IPS-NIHi11 (cell line): Measurements from ENCODE around the gene TXN.
"Not testable (repeated sequence)": the region's sequence is repeated elsewhere in the genome, so short reads cannot be mapped to it uniquely, and the experiment has no call there.

Experiments
- DNase-seq: peaks from one replicate; pipeline ENCODE4 v3.0.0; 2012; ENCODE audit warnings: mixed read lengths, low spot score

TXN gene

GRCh38 chr9:110257097-110257841, 962 bp upstream of the TXN start:
- DNase-seq = no peak

DNA sequence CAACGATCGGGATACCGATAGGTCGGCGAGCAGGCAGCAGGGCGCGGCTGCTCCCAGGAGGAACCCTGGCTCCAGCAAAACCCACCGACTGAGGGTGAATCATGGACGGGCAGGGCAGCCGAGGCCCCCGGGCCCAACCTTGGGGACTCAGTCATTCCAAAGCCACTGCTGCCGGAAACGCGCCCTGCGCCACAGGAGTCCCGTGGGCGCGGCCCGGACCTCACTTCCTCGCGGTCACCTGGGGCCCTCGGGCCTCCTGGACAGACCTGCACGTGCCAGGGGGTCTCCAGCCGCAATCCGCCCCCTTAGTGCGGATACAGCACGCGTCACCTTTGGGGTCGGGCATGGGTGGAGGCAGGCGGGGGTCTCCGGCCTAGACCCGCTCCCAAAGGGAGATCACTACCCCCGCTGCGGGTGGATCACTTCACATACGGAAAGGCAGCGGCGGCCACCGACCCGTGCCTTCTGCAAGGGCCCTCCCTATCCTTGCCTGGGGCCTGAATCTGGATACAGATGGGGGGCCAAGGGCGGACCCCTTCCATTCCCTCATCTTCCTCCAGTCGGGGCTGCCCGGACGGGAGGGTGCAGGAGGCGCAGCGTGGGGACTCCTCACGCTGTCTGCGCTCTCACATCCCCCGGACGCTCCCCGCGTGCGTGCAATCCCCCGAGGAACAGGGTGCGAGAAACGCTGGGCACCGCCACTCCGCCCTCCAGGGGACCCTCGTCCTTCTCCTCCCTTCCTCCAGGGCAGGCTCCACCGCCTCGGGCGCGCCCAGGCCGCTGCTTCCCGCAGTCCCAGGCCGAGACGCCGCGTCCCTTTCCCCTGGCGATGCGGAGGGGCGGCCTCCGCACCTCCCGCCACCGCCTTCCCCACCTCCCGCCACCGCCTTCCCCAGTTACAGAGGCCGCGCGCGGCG, 586 bp downstream of the TXN start:
- DNase-seq = peak; percentile 46

- no peak for DNase-seq
Observed at GRCh38 chr9:110255034-110255462, 1.3 kb downstream of the TXN start.

- no peak for DNase-seq
Observed at GRCh38 chr9:110254500-110254899, 1.8 kb downstream of the TXN start.

DNA sequence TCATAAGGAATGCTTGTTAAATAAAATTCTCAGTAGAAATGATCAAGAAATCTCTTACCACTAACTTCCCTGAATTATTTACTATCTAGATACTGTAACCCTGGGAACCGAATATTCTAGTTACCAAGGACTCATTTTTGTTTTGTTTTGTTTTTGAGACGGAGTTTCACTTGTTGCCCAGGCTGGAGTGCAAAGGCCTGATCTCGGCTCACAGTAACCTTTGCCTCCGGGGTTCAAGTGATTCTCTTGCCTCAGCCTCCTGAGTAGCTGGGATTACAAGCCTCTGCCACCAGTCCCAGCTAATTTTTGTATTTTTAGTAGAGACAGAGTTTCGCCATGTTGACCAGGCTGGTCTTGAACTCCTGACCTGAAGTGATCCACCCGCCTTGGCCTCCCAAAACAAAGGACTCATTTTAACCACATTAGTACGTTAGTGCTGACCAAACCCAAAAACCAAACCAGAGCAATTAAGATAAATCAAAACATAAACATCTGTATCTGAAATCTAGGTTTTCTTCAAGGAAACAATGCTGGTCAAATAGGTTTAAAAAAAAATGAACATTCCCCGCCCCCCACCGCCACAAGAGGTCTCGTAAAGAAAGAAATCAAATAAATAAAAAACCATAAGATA, 3.7 kb downstream of the TXN start:
- no peak for DNase-seq

- not testable (repeated sequence) for DNase-seq
Observed at GRCh38 chr9:110251770-110252169, 4.5 kb downstream of the TXN start.

- DNase-seq = no peak
Observed at GRCh38 chr9:110251212-110251611, 5.1 kb downstream of the TXN start.

- no peak for DNase-seq
Observed at GRCh38 chr9:110249603-110250002, 6.7 kb downstream of the TXN start.

DNA sequence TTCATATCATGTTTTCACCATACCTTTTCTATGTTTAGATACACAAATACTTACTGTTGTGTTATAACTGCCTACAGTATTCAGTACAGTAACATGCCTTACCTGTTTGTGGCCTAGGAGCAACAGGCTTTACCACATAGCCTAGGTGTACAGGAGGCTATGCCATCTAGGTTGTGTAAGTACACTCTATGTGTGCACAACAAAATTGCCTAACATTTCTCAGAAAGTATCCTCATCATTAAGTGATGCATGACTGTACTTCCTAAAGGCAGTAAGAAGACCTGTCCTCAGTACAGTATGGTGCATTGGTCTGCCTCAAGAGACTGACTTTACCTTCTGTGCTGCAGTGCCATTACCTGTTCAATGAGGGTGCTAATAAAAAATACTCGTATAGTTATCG, 7.9 kb downstream of the TXN start:
- DNase-seq = no peak

DNA sequence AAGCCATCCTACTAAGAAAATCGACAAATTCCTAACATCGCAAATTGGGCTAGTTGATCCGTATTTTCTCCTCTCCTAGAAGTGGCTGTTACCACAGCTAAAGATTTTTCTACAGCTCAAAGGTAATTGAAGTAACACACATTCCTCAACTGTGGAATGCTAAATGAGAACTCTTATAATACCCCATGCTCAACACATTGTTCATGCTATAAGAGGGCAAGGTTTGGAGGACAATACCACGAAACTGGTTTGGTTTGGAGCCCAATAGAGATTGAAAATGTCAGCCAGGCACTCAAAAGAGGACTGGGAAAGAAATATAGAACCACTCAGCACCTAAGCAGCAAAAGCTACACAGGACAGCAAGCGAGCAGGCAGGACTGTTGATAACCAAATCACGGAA, 10.1 kb downstream of the TXN start:
- DNase-seq = no peak

- no peak for DNase-seq
Observed at GRCh38 chr9:110244616-110245015, 11.7 kb downstream of the TXN start.

DNA sequence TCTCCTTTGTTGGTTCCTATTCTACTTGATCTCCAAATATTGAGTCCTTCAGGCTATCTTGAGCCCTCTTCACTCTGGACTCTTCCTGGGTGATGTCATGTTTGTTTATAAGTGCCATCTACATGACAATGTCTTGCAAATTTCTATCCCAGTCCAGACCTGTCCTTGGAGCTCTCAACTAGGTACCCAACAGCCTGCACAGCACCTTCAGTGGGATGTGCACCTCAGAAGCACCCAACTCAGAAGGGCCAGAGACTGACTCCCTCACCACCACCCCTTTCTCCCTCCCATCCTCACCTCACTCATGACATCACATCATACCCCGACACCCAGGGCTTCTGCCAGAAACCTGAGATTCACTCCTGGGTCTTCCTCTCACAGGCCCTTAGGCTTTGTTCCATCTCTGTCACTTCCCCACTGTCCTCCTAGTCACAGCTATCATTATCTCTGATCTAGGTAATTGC, 14.4 kb downstream of the TXN start:
- DNase-seq = no peak

- no peak for DNase-seq
Observed at GRCh38 chr9:110241260-110241857, 14.9 kb downstream of the TXN start.

DNA sequence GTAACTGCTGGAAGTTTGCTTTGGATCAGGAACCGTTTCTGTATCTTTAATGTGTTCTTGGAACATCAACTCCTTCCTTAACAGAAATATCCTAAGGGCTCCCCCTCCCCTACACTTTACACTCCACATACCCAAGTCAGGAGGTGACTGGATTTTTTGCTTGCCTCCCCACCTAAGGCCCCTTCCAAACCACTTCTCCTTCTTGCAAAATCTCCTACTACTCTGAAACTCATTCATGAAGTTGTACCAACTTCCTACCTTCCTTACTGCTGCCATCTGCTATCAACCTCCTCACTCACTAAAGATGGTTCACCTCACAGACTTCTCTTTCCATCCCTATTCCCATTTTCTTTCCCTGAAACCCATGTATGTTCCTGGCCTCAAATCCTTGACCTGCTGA, 16.1 kb downstream of the TXN start:
- no peak for DNase-seq

GRCh38 chr9:110228321-110228720, 28.0 kb downstream of the TXN start:
- DNase-seq = no peak

DNA sequence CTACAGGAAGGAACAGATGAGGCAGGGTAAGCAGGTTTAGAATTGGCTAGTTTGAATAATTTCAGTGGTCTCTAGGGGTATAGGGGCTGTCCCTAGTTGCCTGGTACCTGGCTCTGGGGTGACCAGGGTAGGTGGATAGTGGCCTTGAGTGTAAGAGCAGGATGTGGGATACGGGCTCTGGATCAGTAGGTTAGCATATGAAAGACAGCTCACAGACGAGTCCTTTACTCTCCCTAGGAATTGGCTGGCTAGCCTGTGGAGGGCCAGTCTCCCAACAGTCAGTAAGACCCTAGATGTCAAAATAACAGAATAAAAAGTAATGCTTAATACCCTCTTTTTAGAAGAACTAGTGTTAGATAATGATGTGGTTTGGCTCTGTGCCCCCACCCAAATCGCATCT, 31.7 kb downstream of the TXN start:
- peak; percentile 26 for DNase-seq

GRCh38 chr9:110220809-110221208, 35.5 kb downstream of the TXN start:
- DNase-seq = no peak

- no peak for DNase-seq
Observed at GRCh38 chr9:110217656-110218099, 38.6 kb downstream of the TXN start.

DNA sequence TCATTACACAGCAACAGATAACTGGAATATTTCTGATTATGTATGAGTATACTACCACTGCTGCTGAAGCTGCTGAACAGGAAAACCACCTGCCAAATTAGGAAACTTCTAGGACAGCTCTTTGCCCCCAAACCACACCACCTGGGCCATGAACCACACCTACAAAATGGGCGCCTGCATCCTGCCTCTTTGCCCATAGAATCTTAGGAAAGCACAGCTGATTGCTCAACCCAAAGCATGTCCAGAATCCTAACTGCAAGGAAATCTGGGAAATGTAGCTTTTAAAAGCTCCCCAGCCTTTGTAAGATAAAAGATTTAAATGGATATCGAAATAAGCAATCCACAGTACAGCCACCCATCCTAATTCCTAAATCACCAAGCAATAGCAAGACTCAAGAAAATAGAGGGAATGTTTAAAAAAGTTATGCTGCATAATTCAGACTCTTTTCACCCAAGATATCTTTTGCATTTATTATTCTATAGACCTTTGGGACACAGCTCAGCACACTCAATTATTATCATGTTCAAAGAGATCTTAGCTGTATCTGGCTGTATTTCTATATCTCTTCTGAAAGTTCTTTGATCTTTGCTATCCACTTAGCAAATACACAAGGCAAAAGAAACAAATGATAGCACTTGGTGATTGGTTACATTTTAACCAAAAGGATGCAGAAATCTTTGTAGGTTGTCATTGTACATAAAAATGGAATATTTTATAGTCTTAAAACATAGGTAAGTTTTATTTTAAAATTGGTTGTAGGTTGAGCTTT, 41.5 kb downstream of the TXN start:
- DNase-seq = no peak

GRCh38 chr9:110214090-110214489, 42.2 kb downstream of the TXN start:
- DNase-seq = no peak

GRCh38 chr9:110213413-110214044, 42.8 kb downstream of the TXN start:
- no peak for DNase-seq
